Measurements from ENCODE around the gene SH3BP2.

Gene SH3BP2

DNA sequence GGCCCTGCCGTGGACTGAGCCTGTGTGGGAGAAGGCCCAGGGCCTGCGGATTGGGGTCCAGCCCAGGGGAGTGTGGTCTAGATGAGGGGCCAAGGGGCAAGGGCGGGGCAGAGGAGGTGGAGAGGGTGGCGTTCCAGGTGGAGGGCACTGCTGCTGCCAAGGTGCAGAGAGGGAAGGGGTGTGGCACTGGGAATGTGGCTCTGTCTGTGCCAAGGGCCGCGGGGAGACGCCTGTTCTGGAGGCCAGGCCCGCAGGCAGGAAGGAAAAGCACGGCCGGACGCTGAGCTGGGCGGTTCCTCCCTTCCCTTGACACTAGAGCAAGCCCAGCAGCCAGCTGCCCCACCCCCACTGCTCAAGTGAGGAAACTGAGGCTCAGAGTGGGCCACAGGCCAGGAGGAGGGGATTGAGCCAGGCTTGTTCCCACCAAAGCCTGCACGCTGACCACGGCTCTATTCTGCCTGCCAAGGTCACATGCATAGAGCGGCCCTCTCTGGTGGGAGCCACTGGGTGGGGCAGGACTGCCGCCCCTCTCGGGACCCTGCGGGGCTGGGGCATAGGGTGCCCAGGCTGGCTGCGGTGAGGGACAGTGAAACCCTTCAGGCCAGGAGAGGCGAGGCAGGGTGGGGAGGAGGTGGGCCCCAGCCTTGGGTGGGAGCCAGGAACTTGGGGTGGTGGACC lies 13.0 kb downstream of the SH3BP2 start:
- no peak for DNase-seq

- no peak for DNase-seq
Measured at GRCh38 chr4:2806390-2807355, 13.8 kb downstream of the SH3BP2 start.

DNA sequence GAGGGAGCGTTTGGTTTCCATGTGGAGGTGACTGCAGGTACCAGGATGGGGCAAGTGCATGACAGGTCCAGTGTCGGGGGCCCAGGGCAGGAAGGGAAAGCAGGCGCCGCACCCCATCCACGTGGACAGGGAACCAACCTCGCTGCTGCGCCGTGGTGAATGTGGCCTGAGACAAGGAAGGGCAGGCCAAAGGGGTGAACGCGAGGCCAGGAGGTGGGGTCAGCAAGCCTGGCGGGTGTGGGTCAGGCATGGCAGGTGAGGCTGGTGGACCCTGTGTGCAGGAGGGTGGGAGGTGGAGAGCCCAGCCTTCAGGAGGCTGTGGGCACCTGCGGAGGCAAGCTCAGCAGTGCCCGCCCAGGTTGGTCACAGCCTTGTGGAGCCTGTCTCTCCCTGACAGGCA lies 14.7 kb downstream of the SH3BP2 start:
- no peak for DNase-seq

GRCh38 chr4:2808001-2808400 lies 15.1 kb downstream of the SH3BP2 start:
- DNase-seq, result no peak

DNA sequence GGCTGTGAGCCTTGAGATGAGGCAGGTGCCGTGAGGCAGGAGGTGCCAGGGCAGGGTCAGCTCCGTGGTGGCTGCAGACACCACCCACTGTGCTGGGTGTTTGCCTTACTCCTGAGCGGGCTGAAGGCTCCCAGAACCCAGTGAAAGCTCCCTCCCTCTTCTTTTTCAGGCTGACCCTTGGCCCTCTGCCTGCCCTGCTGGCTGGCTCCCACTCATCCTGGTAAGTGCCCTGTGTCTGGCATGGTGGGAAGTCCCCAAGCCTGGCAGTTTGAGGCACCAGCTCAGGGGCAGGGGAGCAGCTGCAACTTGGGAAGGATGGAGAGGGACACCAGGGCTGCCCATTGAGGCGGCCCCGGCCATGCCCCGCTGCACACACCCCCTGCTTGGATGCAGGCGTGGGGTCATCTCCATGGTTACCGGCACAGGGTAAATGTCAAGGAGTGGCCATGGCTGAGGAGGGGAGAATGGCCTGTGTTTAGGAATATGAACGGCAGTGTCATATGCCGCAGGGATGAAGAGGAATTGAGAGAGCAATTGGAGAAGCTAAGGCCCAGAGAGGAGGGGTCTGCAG lies 16.8 kb downstream of the SH3BP2 start:
- no peak for DNase-seq

- DNase-seq, result no peak
Measured at GRCh38 chr4:2810388-2810787, 17.5 kb downstream of the SH3BP2 start.

DNA sequence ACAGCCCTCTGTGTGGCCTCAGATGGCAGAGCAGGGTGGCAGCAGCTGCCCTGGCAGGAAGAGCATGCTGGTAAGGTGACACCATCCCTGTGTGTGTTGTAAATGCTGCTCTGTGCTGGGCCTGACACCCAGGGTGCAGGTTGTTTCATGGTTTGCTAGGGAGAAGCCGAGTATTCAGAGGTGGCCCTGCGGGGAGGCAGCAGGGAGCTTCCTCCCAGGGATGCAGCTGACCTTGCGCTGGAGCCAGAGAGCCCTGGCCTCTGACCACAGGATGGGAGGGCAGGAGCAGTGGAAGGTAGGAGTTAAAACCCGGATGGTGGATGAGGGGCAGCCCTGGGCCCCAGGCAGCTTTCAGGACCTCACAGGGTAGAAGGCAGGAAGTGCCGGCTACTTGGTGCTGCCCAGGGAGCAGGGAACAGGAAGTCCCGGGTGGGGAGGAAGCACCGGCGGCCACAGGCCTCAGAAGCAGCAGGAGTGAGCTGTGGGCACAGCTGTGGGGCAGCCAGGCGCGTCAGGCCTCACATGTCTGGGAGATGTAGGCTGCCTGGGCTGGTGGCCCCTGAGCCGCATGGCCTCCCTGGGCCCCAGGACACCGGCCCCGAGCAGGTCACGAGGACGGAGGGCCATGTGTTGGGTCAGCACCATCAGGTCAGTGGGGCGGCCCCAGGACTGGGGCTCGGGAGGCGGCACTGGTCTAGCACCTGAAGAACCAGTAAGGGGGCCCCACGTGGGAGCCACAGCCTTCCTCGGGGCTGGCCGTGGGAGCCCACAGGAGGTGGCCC lies 19.1 kb downstream of the SH3BP2 start:
- peak; percentile 85 for DNase-seq

DNA sequence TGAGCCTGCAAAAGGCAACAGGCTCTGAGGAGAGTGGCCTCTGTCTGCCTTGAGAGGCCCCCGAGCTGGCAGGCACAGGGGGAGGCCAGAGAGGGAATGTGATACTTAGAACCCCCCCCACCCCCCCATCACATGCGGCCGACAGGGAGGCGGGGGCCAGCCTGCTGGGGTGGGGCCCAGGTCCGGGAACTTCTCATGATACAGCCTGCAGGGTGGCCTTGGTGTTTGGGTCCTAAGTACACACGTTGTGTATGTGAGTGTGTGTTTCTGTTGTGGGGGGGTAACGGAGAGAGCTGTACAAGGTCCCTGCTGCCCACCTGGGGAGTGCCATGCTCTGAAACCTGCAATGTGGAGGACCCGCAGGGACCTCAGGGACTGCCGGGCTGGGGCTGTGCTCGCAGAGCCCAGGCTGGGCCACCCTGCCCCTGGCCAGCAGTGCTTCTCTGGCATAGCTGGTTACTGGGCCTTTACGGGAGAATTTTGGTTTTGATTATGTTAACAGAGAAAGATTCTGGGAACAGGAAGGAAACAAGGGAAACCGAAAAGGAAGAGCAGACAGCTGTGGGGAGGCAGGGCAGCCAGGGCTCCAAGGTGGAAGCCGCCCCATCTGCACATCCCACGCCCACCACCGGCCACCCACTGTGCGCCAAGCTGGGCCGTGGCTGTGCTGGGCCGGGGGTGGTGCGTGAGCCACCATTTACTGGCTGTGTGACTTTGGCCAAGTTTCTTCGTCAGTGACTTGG lies 19.9 kb downstream of the SH3BP2 start:
- DNase-seq, result no peak

GRCh38 chr4:2813446-2814405 lies 20.8 kb downstream of the SH3BP2 start:
- no peak for DNase-seq

DNA sequence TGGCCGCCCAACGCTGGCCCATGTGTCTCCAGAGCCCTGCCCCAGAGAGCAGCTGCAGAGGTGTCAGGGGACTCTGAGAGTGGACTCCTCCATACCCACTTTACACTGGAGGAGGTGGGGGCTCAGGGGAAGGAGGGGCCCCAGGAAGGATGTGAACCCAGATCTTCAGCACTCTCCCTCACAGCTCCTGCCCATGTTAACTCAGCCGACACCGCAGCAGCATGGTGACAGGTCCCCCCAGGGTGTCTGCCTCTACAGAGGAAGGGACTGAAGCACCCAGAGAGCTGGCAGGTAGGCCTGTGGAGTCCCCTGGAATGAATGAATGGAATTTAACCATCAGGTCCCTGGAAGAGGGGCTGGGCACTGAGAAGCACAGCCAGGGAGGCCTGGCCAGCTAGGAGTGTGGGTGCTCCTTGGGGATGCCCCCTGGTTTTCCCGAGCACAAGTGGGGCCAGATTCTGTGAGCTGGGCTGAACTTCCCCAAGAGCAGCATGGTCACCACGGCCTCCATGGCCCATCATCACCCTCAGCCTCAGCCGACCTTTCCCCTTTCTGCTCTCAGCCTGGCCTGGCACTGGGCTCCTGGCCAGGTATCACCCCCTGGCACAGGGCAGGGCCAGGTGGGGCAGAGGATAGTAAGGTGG lies 21.9 kb downstream of the SH3BP2 start:
- no peak for DNase-seq

- DNase-seq, result no peak
Measured at GRCh38 chr4:2816401-2816954, 23.6 kb downstream of the SH3BP2 start.

DNA sequence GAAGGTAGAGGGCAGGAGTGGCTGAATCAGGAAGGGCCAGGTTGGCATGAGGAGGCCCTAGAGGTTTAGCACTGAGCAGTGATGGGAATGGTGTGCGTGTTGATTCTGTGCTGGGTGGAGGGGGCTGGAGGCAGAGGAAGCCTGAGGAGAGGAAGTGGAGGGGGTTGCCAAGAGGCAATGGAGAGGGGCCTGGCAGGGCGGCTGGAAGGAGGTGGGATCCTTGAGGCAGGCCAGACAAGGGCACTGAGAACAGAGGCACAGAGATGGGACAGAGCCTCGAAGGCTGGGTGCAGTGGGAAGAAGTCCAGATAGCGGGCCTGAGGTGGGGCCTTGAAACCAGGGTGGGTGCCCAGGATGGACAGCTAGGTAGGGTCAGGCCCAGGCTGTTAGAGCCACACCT lies 24.3 kb downstream of the SH3BP2 start:
- DNase-seq, result no peak

- peak; percentile 78 for DNase-seq
Measured at GRCh38 chr4:2817701-2818350, 24.9 kb downstream of the SH3BP2 start.

DNA sequence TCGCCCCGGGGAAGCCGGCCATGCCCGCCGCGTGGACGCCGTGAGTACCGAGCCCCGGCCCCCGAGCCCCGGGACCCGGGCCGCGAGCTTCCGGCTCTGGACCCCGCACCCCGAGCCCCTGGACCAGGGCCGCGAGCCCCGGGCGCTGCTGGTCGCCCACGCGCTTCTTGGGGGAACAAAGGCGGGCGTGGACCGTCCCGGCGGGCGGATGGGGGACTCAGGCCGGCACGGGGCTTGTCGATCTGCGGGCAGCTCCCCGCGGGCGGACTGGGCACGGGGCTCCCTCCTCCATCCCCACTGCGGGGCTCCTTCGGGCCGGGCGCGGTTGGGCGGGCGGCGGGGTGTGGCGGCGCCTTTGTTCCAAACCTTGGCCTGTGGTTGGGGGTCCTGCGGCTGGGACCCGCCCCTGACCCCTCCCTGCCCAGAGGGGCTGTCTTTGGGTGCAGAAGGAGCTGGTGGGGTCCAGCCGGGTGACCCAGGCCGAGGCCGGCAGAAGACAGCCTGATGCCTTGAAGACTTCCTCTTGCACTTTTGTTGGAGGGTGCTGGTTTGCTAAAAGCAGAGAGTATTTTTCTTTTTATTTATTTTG lies 25.6 kb downstream of the SH3BP2 start:
- no peak for DNase-seq

- no peak for DNase-seq
Measured at GRCh38 chr4:2819244-2820215, 26.6 kb downstream of the SH3BP2 start.

DNA sequence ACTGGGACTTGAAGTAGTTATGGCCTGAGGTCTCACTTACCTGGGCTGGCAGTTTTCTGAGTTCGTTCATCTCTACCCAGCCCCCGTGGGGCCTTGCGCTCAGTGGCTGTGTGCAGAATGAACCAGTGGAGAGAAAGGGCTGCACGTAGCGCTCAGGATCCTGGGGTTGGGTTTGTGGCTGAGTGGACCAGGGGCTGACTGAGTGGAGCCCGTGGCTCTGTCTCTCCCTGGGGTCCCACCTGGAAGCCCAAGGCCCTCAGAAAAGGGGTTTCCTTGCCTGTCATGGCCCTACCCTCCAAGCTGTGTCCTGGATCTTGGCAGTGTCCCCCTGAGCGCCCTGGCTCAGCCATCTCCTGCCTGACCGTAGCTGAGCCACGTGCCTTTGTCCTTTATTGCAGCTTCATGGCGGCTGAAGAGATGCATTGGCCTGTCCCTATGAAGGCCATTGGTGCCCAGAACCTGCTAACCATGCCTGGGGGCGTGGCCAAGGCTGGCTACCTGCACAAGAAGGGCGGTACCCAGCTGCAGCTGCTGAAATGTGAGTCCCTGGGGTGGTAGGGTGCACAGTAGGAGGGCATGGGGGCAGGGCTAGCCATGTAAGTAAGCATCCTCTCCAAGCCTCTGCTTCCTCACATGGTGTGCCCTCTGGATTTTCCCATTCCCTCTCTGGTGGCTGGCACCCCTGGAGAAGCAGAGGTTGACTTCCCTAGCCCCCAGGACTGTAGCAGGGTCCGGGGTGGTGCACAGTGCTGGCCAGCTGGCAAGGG lies 27.5 kb downstream of the SH3BP2 start:
- DNase-seq, result no peak
